ENCODE results near the gene LHX8.

Gene LHX8

DNA sequence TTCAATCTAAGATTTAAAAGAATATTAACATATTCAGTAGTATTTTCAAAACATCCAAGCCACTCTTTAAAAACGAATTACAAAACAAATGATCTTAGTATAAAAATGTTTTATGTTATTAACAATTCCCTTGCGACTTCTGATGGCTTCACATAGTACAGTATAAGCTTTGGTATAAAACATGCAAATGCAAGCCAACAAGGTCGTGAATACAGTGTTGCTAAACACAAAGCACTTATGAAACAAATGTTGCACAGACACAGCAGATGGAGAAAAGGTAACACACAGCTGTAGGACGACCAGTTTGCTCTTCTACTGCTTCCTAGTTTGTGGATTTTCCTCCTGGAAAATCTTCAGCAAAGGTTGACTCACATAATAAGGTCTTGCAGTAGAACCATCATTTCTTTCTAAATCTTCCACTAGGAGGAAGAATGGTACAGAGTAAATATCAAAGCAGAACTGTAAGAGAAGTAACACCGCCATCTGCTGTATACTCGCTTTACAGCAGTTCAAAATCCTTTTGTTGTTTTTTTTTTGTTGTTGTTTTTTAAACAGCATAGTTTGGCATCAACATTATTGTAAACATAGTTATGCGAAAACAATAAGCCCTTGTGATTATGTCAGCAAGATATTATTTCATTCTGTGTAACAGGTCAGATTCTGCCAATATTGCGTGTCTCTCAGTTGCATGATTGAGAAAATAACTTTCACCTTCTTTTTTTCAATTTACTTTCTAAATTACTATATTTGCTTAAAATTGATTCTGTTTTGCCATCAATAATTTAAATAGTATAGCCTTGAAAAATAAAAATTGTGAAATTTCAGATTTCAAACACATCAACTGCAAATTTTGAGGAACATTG, 69.5 kb downstream of the LHX8 start:
- FAIRE-seq (no peak), DNase-seq (ENCODE audit: insufficient read length, low spot score) (peak; percentile 11)
- no peak for TF ChIP-seq POLR2A (IDR thresholded peaks at IDR 0.05; ENCODE audit: low read depth, low read length)

DNA sequence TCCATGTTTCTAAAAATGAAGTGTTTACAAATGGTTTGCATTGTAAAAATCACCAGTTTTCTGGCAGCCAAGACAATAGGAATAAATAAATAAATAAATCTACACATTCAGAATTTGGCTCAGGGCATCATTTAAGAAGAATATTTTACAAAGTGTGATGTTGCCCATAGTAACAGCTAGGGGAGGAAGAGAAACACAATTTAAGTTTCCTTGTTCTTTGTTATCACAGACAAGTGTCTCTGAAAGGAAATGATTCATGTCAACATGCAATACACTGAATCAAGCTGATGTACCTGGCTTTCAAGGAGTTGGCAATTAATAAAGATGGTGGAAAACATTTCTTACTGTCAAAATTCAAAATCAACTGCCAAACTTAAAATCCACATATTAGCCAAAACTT, 74.7 kb downstream of the LHX8 start:
- no peak for DNase-seq (ENCODE audit: insufficient read length, low spot score)
- TF ChIP-seq POLR2A (IDR thresholded peaks at IDR 0.05; ENCODE audit: low read depth, low read length): no peak
- no peak for FAIRE-seq

Data from H54 (cell line).